T-cell (primary cell): Measurements from ENCODE around the gene SPPL3. TPM values are rescaled to one million over a fixed set of nuclear protein-coding genes. Genes with fewer than 3 reads are reported as not detected.

ENCODE experiments used
- ATAC-seq, 4 experiments: fragments of 200-7000 bp in 3 of 4; fragments of 150-1000 bp in 1 of 4; cut with Tn5 transposase; replicated peaks in 1 of 4; 1 replicate in 3 of 4; 2 replicates in 1 of 4; pipeline ENCODE4 v1.10.0; 2021; ENCODE audit warnings: moderate library complexity in 3 of 4, mild to moderate bottlenecking in 2 of 4, moderate number of reproducible peaks in 1 of 4
- CTCF ChIA-PET, 2 donors: fragments of 300-600 bp; sonication (Branson Sonifier 250); formaldehyde crosslinking; loops; one replicate each; lab custom pipeline; 2022; ENCODE audit warnings: antibody characterized with exemption in 2 of 2; lab: Charles Lee
- POLR2A ChIA-PET, 2 donors: fragments of 300-600 bp; sonication (Branson Sonifier 250); formaldehyde crosslinking; loops; one replicate each; lab custom pipeline; 2022; ENCODE audit warnings: antibody characterized with exemption in 2 of 2; lab: Charles Lee
- DNase-seq, 35 experiments: peaks; one replicate each; pipeline versions ENCODE4 v3.0.0 to v3.0.0-alpha.2; 2013 to 2023
- H3K27ac ChIP-seq: one replicate; pipeline ENCODE4 v1.5.1; 2013; ENCODE audit warnings: low read length
- H3K27me3 ChIP-seq, 2 experiments: replicated peaks in 1 of 2; 1 replicate in 1 of 2; 2 replicates in 1 of 2; pipeline versions ENCODE4 v1.6.1 to v1.7.0; 2013; ENCODE audit warnings: low read length in 1 of 2, mixed read lengths in 1 of 2; ENCODE audit not compliant: control insufficient read depth in 2 of 2, insufficient read depth in 2 of 2; ENCODE audit errors: extremely low read depth in 1 of 2
- H3K36me3 ChIP-seq, 2 donors: 1 replicate in 1 of 2; 2 replicates in 1 of 2; pipeline versions ENCODE4 v1.6.1 to v1.7.0; 2013; ENCODE audit warnings: low read length in 1 of 2; ENCODE audit not compliant: control insufficient read depth in 2 of 2, insufficient read depth in 1 of 2; ENCODE audit errors: extremely low read depth in 1 of 2
- H3K4me1 ChIP-seq, 2 experiments: 1 replicate in 1 of 2; 2 replicates in 1 of 2; pipeline versions ENCODE4 v1.6.1 to v1.7.0; 2013; ENCODE audit warnings: low read length in 2 of 2, mixed read lengths in 1 of 2; ENCODE audit not compliant: insufficient read depth in 2 of 2, control insufficient read depth in 1 of 2; ENCODE audit errors: extremely low read depth in 1 of 2
- H3K4me3 ChIP-seq, 2 donors: 1 replicate in 1 of 2; 2 replicates in 1 of 2; pipeline versions ENCODE4 v1.5.1 to v1.7.0; 2013; ENCODE audit warnings: mild to moderate bottlenecking in 2 of 2, low read length in 1 of 2, moderate library complexity in 1 of 2; ENCODE audit not compliant: control insufficient read depth in 1 of 2; ENCODE audit errors: extremely low read depth in 1 of 2
- H3K9me3 ChIP-seq: 2 replicates; pipeline ENCODE4 v1.7.0; 2013
- H3K27ac Mint-ChIP-seq, 2 donors: one replicate each; pipeline ENCODE4 v1.8.0; 2020 to 2021; ENCODE audit warnings: mild to moderate bottlenecking in 2 of 2, mixed read lengths in 2 of 2
- H3K27me3 Mint-ChIP-seq, 2 donors: one replicate each; pipeline ENCODE4 v1.8.0; 2021 to 2022; ENCODE audit warnings: mixed read lengths in 2 of 2
- H3K36me3 Mint-ChIP-seq: one replicate; pipeline ENCODE4 v1.8.0; 2021; ENCODE audit warnings: mixed read lengths
- H3K4me1 Mint-ChIP-seq, 3 donors: one replicate each; pipeline ENCODE4 v1.8.0; 2020 to 2022; ENCODE audit warnings: mixed read lengths in 3 of 3, mild to moderate bottlenecking in 1 of 3
- H3K4me3 Mint-ChIP-seq, 3 donors: one replicate each; pipeline ENCODE4 v1.8.0; 2020 to 2022; ENCODE audit warnings: mild to moderate bottlenecking in 3 of 3, mixed read lengths in 3 of 3, moderate library complexity in 3 of 3
- H3K9me3 Mint-ChIP-seq, 3 donors: one replicate each; pipeline ENCODE4 v1.8.0; 2020 to 2022; ENCODE audit warnings: mixed read lengths in 3 of 3
- WGBS: methylation state at CpG from one replicate; pipeline ENCODE4 v1.1.5; 2013; ENCODE audit warnings: missing lambda C conversion rate; ENCODE audit not compliant: insufficient coverage; 5-methylcytosine and 5-hydroxymethylcytosine counted together
- total RNA-seq, 35 experiments: library from RNA in 6 of 35; stranded (reverse) in 6 of 35; fragments of 120-200 nt in 1 of 35; gene quantifications; one replicate each; pipeline versions ENCODE4 v1.2.1 to v1.2.4 and lab custom pipeline; 2013 to 2026

SPPL3 gene
- total RNA-seq, 5 donors from 2014 or later (not counting 1 experiment from before 2014, with no cell fraction given) = 36.5 to 46.6 (median 41.8) TPM

GRCh38 chr12:120774169-120774916 is 129.8 kb downstream of the SPPL3 start:
- H3K36me3 ChIP-seq = peaks cover under 1 to 44% of the 10 kb centered on the region in 2 donors
- 70% methylated on average over 5 of the region's 7 CpGs for WGBS
- peaks cover 0 to 7% of the 10 kb centered on the region in 2 experiments for H3K4me1 ChIP-seq
- CTCF ChIA-PET = interaction anchor here in 1 of 2 donors (0.5 kb wide), 1 partner anchor 171 kb away, joined by 4 read pairs; no protein-coding TSS in a partner anchor
- Mint-ChIP-seq H3K27ac (peak overlapping the region; percentile 58 to 61), H3K4me3 (no peak overlapping the region), H3K9me3 (no peaks in the 10 kb centered on the region), H3K36me3 (peaks cover 44% of the 10 kb centered on the region), H3K27me3 (no peaks in the 10 kb centered on the region), H3K4me1 (peaks cover 13 to 17% (median 15%) of the 10 kb centered on the region in 3 donors)
- no peak overlapping the region for H3K27ac ChIP-seq
- POLR2A ChIA-PET = no interaction called here
- no peaks in the 10 kb centered on the region for H3K9me3 ChIP-seq
- no peaks in the 10 kb centered on the region for H3K27me3 ChIP-seq
- ATAC-seq (no peak), DNase-seq (no peak)
- no peak overlapping the region for H3K4me3 ChIP-seq

GRCh38 chr12:120771097-120771496 is 133.1 kb downstream of the SPPL3 start:
- ATAC-seq = no peak

GRCh38 chr12:120767071-120768024 is 136.8 kb downstream of the SPPL3 start:
- Histone ChIP-seq H3K27me3 (no peaks in the 10 kb centered on the region), H3K4me3 (no peak overlapping the region), H3K4me1 (no peaks in the 10 kb centered on the region), H3K36me3 (peaks cover 17 to 74% of the 10 kb centered on the region in 2 donors), H3K9me3 (no peaks in the 10 kb centered on the region), H3K27ac (no peak overlapping the region)
- no peak for ATAC-seq
- ChIA-PET CTCF (no interaction called here), POLR2A (no interaction called here)
- WGBS = 98% methylated on average over 6 of the region's 11 CpGs
- peaks cover 68% of the 10 kb centered on the region for H3K36me3 Mint-ChIP-seq
- DNase-seq = no peak
- no peaks in the 10 kb centered on the region for H3K9me3 Mint-ChIP-seq
- H3K27ac Mint-ChIP-seq = no peak overlapping the region
- peaks cover 0 to 1% (median 0%) of the 10 kb centered on the region in 3 donors for H3K4me1 Mint-ChIP-seq
- H3K4me3 Mint-ChIP-seq = no peak overlapping the region
- H3K27me3 Mint-ChIP-seq = no peaks in the 10 kb centered on the region

More at GRCh38 chr12:120771097-120771496, 133.1 kb downstream of the SPPL3 start:
- WGBS = 87% methylated on average over 11 of the region's 11 CpGs
- Histone ChIP-seq H3K9me3 (no peaks in the 10 kb centered on the region), H3K36me3 (peaks cover 5 to 57% of the 10 kb centered on the region in 2 donors), H3K27ac (no peak overlapping the region), H3K27me3 (no peaks in the 10 kb centered on the region), H3K4me1 (peaks cover 0 to 7% of the 10 kb centered on the region in 2 experiments), H3K4me3 (no peak overlapping the region)
- H3K9me3 Mint-ChIP-seq = no peaks in the 10 kb centered on the region
- H3K27ac Mint-ChIP-seq = peak overlapping the region in 1 of 2 donors; percentile 3
- H3K36me3 Mint-ChIP-seq = peaks cover 59% of the 10 kb centered on the region
- DNase-seq = no peak
- no peaks in the 10 kb centered on the region for H3K27me3 Mint-ChIP-seq
- peaks cover 13 to 15% (median 15%) of the 10 kb centered on the region in 3 donors for H3K4me1 Mint-ChIP-seq
- POLR2A ChIA-PET = no interaction called here
- CTCF ChIA-PET = no interaction called here
- no peak overlapping the region for H3K4me3 Mint-ChIP-seq

GRCh38 chr12:120766566-120766965 is 137.6 kb downstream of the SPPL3 start:
- Histone ChIP-seq H3K27ac (no peak overlapping the region), H3K27me3 (no peaks in the 10 kb centered on the region), H3K36me3 (peaks cover 17 to 73% of the 10 kb centered on the region in 2 donors), H3K9me3 (no peaks in the 10 kb centered on the region), H3K4me3 (no peak overlapping the region), H3K4me1 (no peaks in the 10 kb centered on the region)
- ATAC-seq (no peak), DNase-seq (no peak)
- ChIA-PET POLR2A (interaction anchor here in 1 of 2 donors (0.5 to 0.6 kb wide), 2 partner anchors 63 to 313 kb away, joined by 4 to 9 read pairs; no protein-coding TSS in a partner anchor), CTCF (interaction anchor here in 1 of 2 donors (0.6 kb wide), 1 partner anchor 334 kb away, joined by 3 read pairs; no protein-coding TSS in a partner anchor)
- Mint-ChIP-seq H3K9me3 (no peaks in the 10 kb centered on the region), H3K27ac (no peak overlapping the region), H3K4me1 (peaks cover 4 to 7% (median 5%) of the 10 kb centered on the region in 3 donors), H3K36me3 (peaks cover 72% of the 10 kb centered on the region), H3K27me3 (no peaks in the 10 kb centered on the region), H3K4me3 (no peak overlapping the region)
- no CpG with 5 or more reads among the region's 5 CpGs for WGBS

- Histone ChIP-seq H3K27me3 (no peaks in the 10 kb centered on the region), H3K9me3 (no peaks in the 10 kb centered on the region), H3K4me1 (peaks cover 0 to 8% of the 10 kb centered on the region in 2 experiments), H3K36me3 (peaks cover 25 to 75% of the 10 kb centered on the region in 2 donors), H3K4me3 (no peak overlapping the region), H3K27ac (no peak overlapping the region)
- CTCF ChIA-PET = no interaction called here
- DNase-seq = no peak
- H3K27ac Mint-ChIP-seq = no peak overlapping the region
- H3K27me3 Mint-ChIP-seq = no peaks in the 10 kb centered on the region
- POLR2A ChIA-PET = no interaction called here
- no peak overlapping the region for H3K4me3 Mint-ChIP-seq
- whole genome bisulfite sequencing = 93% methylated on average over 3 of the region's 9 CpGs
- peaks cover 72% of the 10 kb centered on the region for H3K36me3 Mint-ChIP-seq
- no peaks in the 10 kb centered on the region for H3K9me3 Mint-ChIP-seq
- peaks cover 18 to 22% (median 18%) of the 10 kb centered on the region in 3 donors for H3K4me1 Mint-ChIP-seq
- no peak for ATAC-seq
Measured at GRCh38 chr12:120764816-120765215, 139.3 kb downstream of the SPPL3 start.

GRCh38 chr12:120763250-120763649 is 140.9 kb downstream of the SPPL3 start:
- Mint-ChIP-seq H3K9me3 (no peaks in the 10 kb centered on the region), H3K4me3 (no peak overlapping the region), H3K4me1 (peaks cover 18 to 27% (median 20%) of the 10 kb centered on the region in 3 donors), H3K36me3 (peaks cover 63% of the 10 kb centered on the region), H3K27me3 (no peaks in the 10 kb centered on the region), H3K27ac (peak overlapping the region in 1 of 2 donors; percentile 68)
- ChIA-PET CTCF (no interaction called here), POLR2A (no interaction called here)
- ATAC-seq = no peak
- no peak overlapping the region for H3K4me3 ChIP-seq
- no peak overlapping the region for H3K27ac ChIP-seq
- H3K9me3 ChIP-seq = no peaks in the 10 kb centered on the region
- peaks cover 25 to 65% of the 10 kb centered on the region in 2 donors for H3K36me3 ChIP-seq
- DNase-seq = no peak
- H3K4me1 ChIP-seq = peaks cover 0 to 9% of the 10 kb centered on the region in 2 experiments
- H3K27me3 ChIP-seq = no peaks in the 10 kb centered on the region
- WGBS = 50% methylated on average over 2 of the region's 3 CpGs
